Measurements from ENCODE around the gene WDR62. TPM values are rescaled to one million over a fixed set of nuclear protein-coding genes. Genes with fewer than 3 reads are reported as not detected.

WDR62 gene
- total RNA-seq, 4 donors from 2014 or later: 2.4 to 5.8 TPM; not detected in 2

- H3K36me3 ChIP-seq: no peaks in the 10 kb centered on the region
- TF ChIP-seq CTCF (IDR thresholded peaks at IDR 0.05) (peak in 1 of 4 experiments; percentile 3), POLR2A (IDR thresholded peaks at IDR 0.05) (peak; percentile 72 to 77)
- peak; percentile 92 for DNase-seq
- peak overlapping the region; percentile 80 to 92 for H3K4me3 ChIP-seq
- H3K27me3 ChIP-seq: no peaks in the 10 kb centered on the region
- H3K27ac ChIP-seq: peak overlapping the region; percentile 95 to 97
- peaks cover 0 to 10% of the 10 kb centered on the region in 2 donors for H3K4me1 ChIP-seq
- intact Hi-C loops (cut with DNase I; ENCODE audit: low total_unique reads): no loop called here
- H3K9me3 ChIP-seq: no peaks in the 10 kb centered on the region
Observed at GRCh38 chr19:36141039-36141927, 86.6 kb downstream of the WDR62 start.

GRCh38 chr19:36142046-36142445 lies 87.3 kb downstream of the WDR62 start:
- H3K4me3 ChIP-seq: no peak overlapping the region
- intact Hi-C loops (cut with DNase I; ENCODE audit: low total_unique reads): no loop called here
- peaks cover 0 to 10% of the 10 kb centered on the region in 2 donors for H3K4me1 ChIP-seq
- H3K36me3 ChIP-seq: no peaks in the 10 kb centered on the region
- H3K27me3 ChIP-seq: no peaks in the 10 kb centered on the region
- no peak for DNase-seq
- TF ChIP-seq CTCF (IDR thresholded peaks at IDR 0.05): no peak
- TF ChIP-seq POLR2A (IDR thresholded peaks at IDR 0.05): no peak
- H3K27ac ChIP-seq: peak overlapping the region; percentile 95 to 97
- no peaks in the 10 kb centered on the region for H3K9me3 ChIP-seq

- H3K9me3 ChIP-seq: no peaks in the 10 kb centered on the region
- TF ChIP-seq POLR2A (IDR thresholded peaks at IDR 0.05) (no peak), CTCF (IDR thresholded peaks at IDR 0.05) (no peak)
- intact Hi-C loops (cut with DNase I; ENCODE audit: low total_unique reads): no loop called here
- no peak for DNase-seq
- no peaks in the 10 kb centered on the region for H3K27me3 ChIP-seq
- no peak overlapping the region for H3K27ac ChIP-seq
- peaks cover 0 to 10% of the 10 kb centered on the region in 2 donors for H3K4me1 ChIP-seq
- H3K36me3 ChIP-seq: no peaks in the 10 kb centered on the region
- no peak overlapping the region for H3K4me3 ChIP-seq
Observed at GRCh38 chr19:36142496-36142895, 87.8 kb downstream of the WDR62 start.

- intact Hi-C loops (cut with DNase I; ENCODE audit: low total_unique reads): no loop called here
- no peaks in the 10 kb centered on the region for H3K36me3 ChIP-seq
- peaks cover 0 to 10% of the 10 kb centered on the region in 2 donors for H3K4me1 ChIP-seq
- no peak for TF ChIP-seq POLR2A (IDR thresholded peaks at IDR 0.05)
- no peak for TF ChIP-seq CTCF (IDR thresholded peaks at IDR 0.05)
- H3K27ac ChIP-seq: no peak overlapping the region
- no peak for DNase-seq
- no peaks in the 10 kb centered on the region for H3K27me3 ChIP-seq
- H3K9me3 ChIP-seq: no peaks in the 10 kb centered on the region
- no peak overlapping the region for H3K4me3 ChIP-seq
Observed at GRCh38 chr19:36144624-36145023, 89.9 kb downstream of the WDR62 start.

- intact Hi-C loops (cut with DNase I; ENCODE audit: low total_unique reads): no loop called here
- Histone ChIP-seq H3K9me3 (no peaks in the 10 kb centered on the region), H3K27ac (no peak overlapping the region), H3K4me1 (peaks cover 0 to 5% of the 10 kb centered on the region in 2 donors), H3K36me3 (no peaks in the 10 kb centered on the region), H3K4me3 (no peak overlapping the region), H3K27me3 (no peaks in the 10 kb centered on the region)
- TF ChIP-seq CTCF (IDR thresholded peaks at IDR 0.05): no peak
- TF ChIP-seq POLR2A (IDR thresholded peaks at IDR 0.05): no peak
- DNase-seq: no peak
Observed at GRCh38 chr19:36149673-36150406, 95.1 kb downstream of the WDR62 start.
